HG03095 (cell line): Measurements from ENCODE around the gene GAREM1.

ENCODE experiments used
- ATAC-seq: cut with Tn5 transposase; IDR thresholded peaks from one replicate; pipeline ENCODE4 v1.9.1; 2021; ENCODE audit warnings: moderate library complexity; ENCODE audit not compliant: unreplicated experiment

GAREM1 gene

GRCh38 chr18:32427084-32427900 is 43.4 kb downstream of the GAREM1 start:
- ATAC-seq = no peak

- no peak for ATAC-seq
Observed at GRCh38 chr18:32425466-32425865, 45.2 kb downstream of the GAREM1 start.

GRCh38 chr18:32424696-32425095 is 46.0 kb downstream of the GAREM1 start:
- no peak for ATAC-seq

GRCh38 chr18:32422978-32423740 is 47.5 kb downstream of the GAREM1 start:
- ATAC-seq = no peak

DNA sequence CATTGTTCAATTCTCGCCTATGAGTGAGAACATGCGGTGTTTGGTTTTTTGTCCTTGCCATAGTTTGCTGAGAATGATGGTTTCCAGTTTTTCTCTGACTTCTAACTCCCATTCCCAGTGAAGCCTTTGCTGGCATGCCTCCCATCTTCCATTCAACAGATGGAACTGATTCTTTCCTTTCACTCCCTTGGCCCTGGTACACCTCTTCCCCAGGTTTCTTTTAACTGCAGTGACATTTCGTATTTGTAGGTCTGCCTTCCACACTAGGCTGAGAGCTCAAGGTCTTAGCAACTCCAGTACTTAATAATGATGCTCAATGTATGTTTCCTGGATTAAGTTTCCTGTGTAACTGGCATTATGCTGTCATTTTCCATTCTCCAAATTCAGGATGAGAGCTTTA is 48.5 kb downstream of the GAREM1 start:
- no peak for ATAC-seq

GRCh38 chr18:32420084-32420750 is 50.5 kb downstream of the GAREM1 start:
- no peak for ATAC-seq

- no peak for ATAC-seq
Observed at GRCh38 chr18:32418148-32418547, 52.5 kb downstream of the GAREM1 start.

DNA sequence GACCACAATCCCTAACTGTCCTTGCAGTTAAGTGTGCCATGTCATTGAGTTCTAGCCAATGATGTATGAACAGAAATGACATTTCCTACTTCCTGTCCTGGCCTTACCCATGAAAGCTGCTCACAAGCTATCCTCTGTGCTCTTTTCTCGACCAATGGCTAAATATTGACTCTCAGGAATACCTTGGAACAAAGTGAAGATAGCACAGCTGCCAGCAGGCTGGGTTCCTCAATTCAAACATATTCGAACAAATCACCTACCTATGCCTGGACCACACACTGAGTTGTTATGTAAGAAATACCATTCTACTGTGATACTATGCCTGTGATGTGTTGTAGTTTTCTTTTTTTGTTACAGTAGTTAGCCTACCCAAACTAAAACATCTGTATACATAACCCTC is 65.1 kb downstream of the GAREM1 start:
- no peak for ATAC-seq

- ATAC-seq = no peak
Observed at GRCh38 chr18:32401621-32402020, 69.1 kb downstream of the GAREM1 start.

- ATAC-seq = no peak
Observed at GRCh38 chr18:32393407-32393806, 77.3 kb downstream of the GAREM1 start.

- no peak for ATAC-seq
Observed at GRCh38 chr18:32391126-32391525, 79.6 kb downstream of the GAREM1 start.

DNA sequence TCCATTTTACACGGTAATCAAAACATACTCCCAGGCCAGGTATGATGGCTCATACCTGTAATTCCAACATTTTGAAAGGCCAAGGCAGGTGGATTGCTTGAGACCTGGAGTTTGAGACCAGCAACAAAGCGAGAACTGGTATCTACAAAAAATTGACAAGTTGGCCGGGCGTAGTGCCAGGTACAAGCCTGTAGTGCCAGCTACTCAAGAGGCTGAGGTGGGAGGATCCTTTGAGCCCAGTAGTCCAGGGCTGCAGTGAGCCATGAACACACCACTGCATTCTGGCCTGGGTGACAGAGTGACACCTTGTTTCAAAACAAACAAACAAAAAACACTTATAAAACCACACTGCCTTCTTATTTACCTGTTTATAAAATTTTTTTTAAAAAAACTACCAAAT is 80.8 kb downstream of the GAREM1 start:
- ATAC-seq = no peak

DNA sequence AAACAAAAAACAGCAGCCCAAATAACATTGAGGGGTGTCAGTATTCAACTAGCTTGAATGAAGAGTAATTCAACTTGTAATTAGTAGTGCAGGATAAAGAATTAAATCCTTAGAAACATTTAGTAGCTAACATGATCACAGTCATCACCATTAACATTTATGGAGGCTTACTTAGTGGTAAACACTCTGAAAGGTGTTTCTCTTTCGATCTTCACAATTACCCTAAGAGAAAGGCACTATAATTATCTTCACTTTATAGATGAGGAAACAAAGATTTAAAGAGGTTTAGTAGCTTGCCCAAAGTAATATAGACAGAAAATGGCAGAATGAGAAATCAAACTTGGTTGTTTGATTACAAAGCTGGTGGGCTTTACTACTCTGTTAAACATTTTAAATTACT is 81.5 kb downstream of the GAREM1 start:
- no peak for ATAC-seq

DNA sequence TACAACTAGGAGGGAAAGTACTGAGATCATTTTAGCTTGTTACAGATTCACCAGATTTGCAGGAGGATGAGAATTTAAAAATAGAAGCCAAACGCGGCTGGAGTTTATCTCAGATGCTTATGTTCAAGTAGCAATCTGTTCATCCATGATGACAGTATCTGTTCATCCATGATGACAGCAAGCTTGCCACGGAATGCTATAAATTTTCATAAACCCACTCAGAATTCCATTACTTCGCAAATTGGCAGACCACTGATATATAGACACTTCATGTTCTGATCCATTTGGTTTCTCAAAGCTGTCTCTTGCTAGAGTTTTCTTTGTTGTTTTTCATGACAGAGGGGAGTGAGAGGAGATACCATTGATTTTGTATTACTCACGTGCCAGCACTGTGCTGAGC is 84.2 kb downstream of the GAREM1 start:
- no peak for ATAC-seq

DNA sequence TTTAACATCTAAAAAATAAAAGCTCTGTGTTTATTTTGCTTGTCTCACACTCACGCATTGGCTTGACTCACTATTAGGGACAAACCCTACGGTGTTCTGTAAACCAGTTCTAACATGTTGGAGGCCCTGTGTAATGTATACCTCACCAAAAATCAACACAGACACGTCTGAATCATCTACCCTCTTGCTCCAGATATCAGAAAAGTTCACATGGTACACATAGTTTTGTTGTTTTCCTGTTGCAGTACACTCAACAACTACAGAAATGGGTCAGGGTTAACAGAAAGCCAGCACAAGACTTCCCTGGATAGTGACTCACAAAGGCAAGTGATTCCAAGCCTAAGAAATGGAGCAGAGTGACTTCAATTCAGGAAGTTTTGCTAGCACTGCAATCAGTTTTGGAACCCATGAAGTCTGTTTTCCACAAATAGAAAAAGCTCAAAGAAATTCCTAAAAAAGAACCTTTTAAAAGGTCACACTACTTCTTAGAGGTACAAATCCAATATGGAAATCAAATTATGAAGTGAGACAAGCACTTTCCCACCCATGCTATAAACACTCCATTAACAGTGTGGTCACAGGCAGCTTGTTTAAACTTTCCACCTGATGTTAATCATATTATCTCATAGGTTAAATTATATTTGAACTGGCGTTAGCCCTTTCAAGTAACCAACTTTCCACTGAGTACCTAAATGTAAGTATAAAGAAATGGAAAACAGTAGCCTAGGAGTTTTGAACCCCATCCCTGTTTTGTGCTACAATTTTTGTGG is 87.4 kb downstream of the GAREM1 start:
- no peak for ATAC-seq

DNA sequence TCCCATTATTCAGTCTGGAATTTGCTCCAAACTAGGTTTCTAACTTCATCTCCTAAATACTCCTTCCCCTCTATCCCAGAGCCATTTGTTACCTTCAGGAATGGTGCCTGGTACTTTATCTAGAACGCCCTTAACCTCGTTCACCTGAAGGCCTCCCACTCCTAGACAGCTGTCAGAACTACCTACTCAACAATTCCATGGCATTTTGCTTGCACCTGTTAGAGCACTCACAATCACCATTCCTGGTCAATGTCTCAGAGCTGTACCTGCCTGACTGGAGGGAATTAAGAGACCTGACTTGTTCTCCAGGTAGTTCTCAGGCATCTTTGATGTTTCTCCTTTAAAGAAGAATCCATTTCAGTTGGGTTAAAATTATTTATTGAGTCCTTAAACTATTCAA is 88.9 kb downstream of the GAREM1 start:
- no peak for ATAC-seq

DNA sequence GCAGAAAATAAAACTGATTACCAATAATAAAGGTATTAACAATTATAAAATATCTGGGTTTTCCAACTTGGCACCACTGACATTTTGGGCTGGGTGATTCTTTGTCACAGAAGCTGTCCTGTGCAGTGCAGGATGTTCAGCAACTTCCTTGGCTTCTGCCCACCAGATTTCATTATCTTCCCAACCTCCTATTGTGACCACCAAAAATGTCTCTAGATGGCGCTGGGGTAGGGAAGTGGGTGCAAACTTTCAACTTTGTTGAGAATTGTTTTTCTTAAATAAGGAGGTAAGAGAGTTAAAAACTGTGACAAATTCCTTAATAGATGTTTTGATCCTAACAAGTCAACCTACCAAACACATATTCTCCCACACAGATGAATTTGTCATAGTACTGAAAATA is 90.1 kb downstream of the GAREM1 start:
- no peak for ATAC-seq

- no peak for ATAC-seq
Observed at GRCh38 chr18:32379891-32380290, 90.8 kb downstream of the GAREM1 start.

DNA sequence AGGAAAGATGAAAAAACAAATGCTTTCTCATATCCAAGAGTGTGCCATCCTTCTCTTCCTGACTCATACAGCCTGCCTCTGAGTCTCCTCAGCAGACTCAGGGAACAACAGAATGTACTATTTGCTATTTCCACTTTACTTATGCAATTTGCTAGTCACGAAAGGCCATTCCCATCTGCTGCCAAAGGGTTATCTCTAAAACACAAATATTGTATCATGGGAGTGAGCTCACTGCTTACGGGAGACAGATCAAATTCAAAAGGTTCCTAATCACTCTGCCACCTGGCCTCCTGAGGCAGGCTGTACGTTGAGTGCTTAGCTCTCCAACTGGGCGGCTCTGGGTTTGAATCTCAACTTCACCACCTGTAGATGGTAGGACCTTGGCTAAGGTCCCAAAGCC is 92.0 kb downstream of the GAREM1 start:
- no peak for ATAC-seq

DNA sequence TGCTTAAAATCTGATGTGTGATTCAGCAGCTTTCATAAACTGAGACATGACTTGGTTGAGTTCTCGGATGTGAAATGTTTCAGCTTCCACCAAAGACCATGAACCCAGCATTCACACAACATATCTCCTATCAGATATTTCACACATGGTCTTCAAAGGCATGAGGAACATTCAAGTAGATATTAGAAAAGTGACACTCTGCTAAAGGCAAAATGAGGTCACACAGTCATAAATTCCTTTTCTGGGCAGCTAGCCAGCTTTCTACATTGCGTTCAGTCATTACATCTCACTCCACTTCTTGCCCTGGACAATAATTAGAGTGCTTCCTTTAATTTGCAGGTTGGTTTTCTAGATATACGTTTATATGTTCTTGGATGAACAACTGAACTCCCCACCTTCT is 96.7 kb downstream of the GAREM1 start:
- no peak for ATAC-seq

DNA sequence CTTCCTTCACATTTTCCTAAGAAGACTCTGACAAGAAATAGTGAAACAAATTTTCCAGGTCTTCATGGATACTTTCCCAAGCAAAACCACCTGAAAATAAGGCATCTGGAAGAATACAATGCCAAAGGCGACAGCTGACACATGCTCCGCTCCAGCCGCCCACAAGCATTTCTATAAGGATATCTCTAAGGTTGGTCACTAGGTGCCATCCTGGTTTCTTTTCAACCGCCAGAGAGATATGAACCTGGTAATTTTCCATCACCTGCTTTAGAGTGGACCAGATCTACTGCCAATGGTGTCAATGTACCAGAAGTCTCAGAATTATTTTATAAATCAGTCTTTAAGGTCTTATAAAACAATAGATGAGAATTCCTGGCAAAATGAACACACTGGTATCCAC is 97.2 kb downstream of the GAREM1 start:
- ATAC-seq = no peak
